Endothelial cell of umbilical vein (primary cell): Measurements from ENCODE around the gene FRY. TPM values are rescaled to one million over a fixed set of nuclear protein-coding genes. Genes with fewer than 3 reads are reported as not detected.

Experiments used
- BruUV-seq: library from RNA; stranded (reverse); fragments of 400-500 nt; replicated peaks from 2 replicates; lab custom pipeline; 2021; lab: Mats Ljungman, UMichigan
- CTCF ChIA-PET: fragments of 300-600, 350-600 bp; sonication (Branson Sonifier 250); formaldehyde crosslinking; loops from one replicate; lab custom pipeline; 2021; ENCODE audit warnings: antibody characterized with exemption, inconsistent platforms; lab: Charles Lee
- POLR2A ChIA-PET: fragments of 300-600, 350-600 bp; sonication (Branson Sonifier 250); formaldehyde crosslinking; loops from one replicate; lab custom pipeline; 2021; ENCODE audit warnings: antibody characterized with exemption, inconsistent platforms; lab: Charles Lee
- DNase-seq: peaks from one replicate; pipeline ENCODE4 v3.0.0-alpha.2; 2011; ENCODE audit warnings: low read depth, low spot score
- FAIRE-seq: peaks from 2 replicates; lab custom pipeline; 2011; peaks lifted over from hg19 to GRCh38; lab: Jason Lieb, UNC
- H2AFZ ChIP-seq: 2 replicates; pipeline ENCODE4 v1.6.0; 2012; ENCODE audit warnings: low read depth, low read length, control low read depth, inconsistent platforms
- H3K27ac ChIP-seq: 2 replicates; pipeline ENCODE4 v1.5.1; 2011; ENCODE audit warnings: low read depth, mild to moderate bottlenecking, control low read depth, low read length, moderate library complexity; ENCODE audit not compliant: insufficient read depth
- H3K27me3 ChIP-seq, 2 experiments: 2 replicates each; pipeline versions ENCODE4 v1.6.0 to v1.6.1; 2011; ENCODE audit warnings: low read length in 2 of 2, mixed read lengths in 1 of 2; ENCODE audit not compliant: control insufficient read depth in 2 of 2, insufficient read depth in 2 of 2
- H3K36me3 ChIP-seq, 2 experiments: 2 replicates in 1 of 2; 3 replicates in 1 of 2; pipeline ENCODE4 v1.5.1; 2011; ENCODE audit warnings: low read length in 2 of 2, mild to moderate bottlenecking in 1 of 2, moderate library complexity in 1 of 2; ENCODE audit not compliant: control insufficient read depth in 2 of 2, insufficient read depth in 2 of 2; ENCODE audit errors: extremely low read depth in 1 of 2
- H3K4me1 ChIP-seq: 3 replicates; pipeline ENCODE4 v1.5.1; 2011; ENCODE audit warnings: mild to moderate bottlenecking, low read length; ENCODE audit not compliant: control insufficient read depth, insufficient read depth; ENCODE audit errors: extremely low read depth
- H3K4me2 ChIP-seq: 2 replicates; pipeline ENCODE4 v1.6.1; 2011; ENCODE audit warnings: low read length, control low read depth, mixed read lengths; ENCODE audit not compliant: insufficient read depth
- H3K4me3 ChIP-seq, 3 experiments: fragments of 200-600 bp in 1 of 3; sonication (generic), shearing (Covaris generic) in 1 of 3; replicated peaks in 1 of 3; 2 replicates each; pipeline ENCODE4 v1.5.1; 2011 to 2016; ENCODE audit warnings: control low read depth in 3 of 3, low read length in 3 of 3, mild to moderate bottlenecking in 2 of 3, inconsistent platforms in 1 of 3, low read depth in 1 of 3, moderate library complexity in 1 of 3; ENCODE audit not compliant: insufficient read depth in 1 of 3
- H3K79me2 ChIP-seq: 2 replicates; pipeline ENCODE4 v1.6.0; 2012; ENCODE audit warnings: low read length, inconsistent platforms; ENCODE audit not compliant: control insufficient read depth, insufficient read depth
- H3K9ac ChIP-seq: replicated peaks from 2 replicates; pipeline ENCODE3; 2011; ENCODE audit warnings: low read length, control low read depth; ENCODE audit not compliant: insufficient read depth; ENCODE audit errors: extremely low read depth
- H3K9me1 ChIP-seq: replicated peaks from 3 replicates; pipeline ENCODE4 v1.6.0; 2011; ENCODE audit warnings: mild to moderate bottlenecking, low read length; ENCODE audit not compliant: control insufficient read depth, insufficient read depth; ENCODE audit errors: extremely low read depth
- H3K9me3 ChIP-seq: replicated peaks from 2 replicates; pipeline ENCODE4 v1.5.1; 2012; ENCODE audit warnings: low read length, inconsistent platforms; ENCODE audit not compliant: control insufficient read depth, insufficient read depth
- H4K20me1 ChIP-seq: replicated peaks from 2 replicates; pipeline ENCODE3; 2011; ENCODE audit warnings: mild to moderate bottlenecking, low read length; ENCODE audit not compliant: control insufficient read depth, insufficient read depth; ENCODE audit errors: extremely low read depth
- EZH2 ChIP-seq: IDR thresholded peaks from 2 replicates; pipeline ENCODE4 v1.6.1; 2012; ENCODE audit warnings: borderline replicate concordance, low read depth, mild to moderate bottlenecking, moderate library complexity, low read length, inconsistent platforms; ENCODE audit not compliant: severe bottlenecking
- FOS ChIP-seq: IDR thresholded peaks from 2 replicates; pipeline ENCODE4 v1.6.1; 2011; ENCODE audit warnings: mild to moderate bottlenecking, low read length, moderate library complexity, borderline replicate concordance; ENCODE audit not compliant: insufficient read depth
- GATA2 ChIP-seq: IDR thresholded peaks from 2 replicates; pipeline ENCODE4 v1.7.0; 2011; ENCODE audit warnings: low read depth, mild to moderate bottlenecking, moderate library complexity, mixed read lengths, low read length; ENCODE audit not compliant: insufficient read length, insufficient read depth
- JUN ChIP-seq: IDR thresholded peaks from 2 replicates; pipeline ENCODE4 v1.6.1; 2011; ENCODE audit warnings: borderline replicate concordance, low read depth; ENCODE audit not compliant: insufficient read length, insufficient read depth
- MYC ChIP-seq: IDR thresholded peaks from one replicate; pipeline ENCODE4 v1.6.1; 2011; ENCODE audit warnings: mild to moderate bottlenecking, low read depth, low read length
- POLR2A ChIP-seq: IDR thresholded peaks from 2 replicates; pipeline ENCODE4 v1.6.1; 2012; ENCODE audit warnings: low read depth, mild to moderate bottlenecking, control low read depth, low read length
- POLR2AphosphoS5 ChIP-seq: IDR thresholded peaks from 2 replicates; pipeline ENCODE4 v1.6.1; 2012; ENCODE audit warnings: low read depth, mild to moderate bottlenecking, control low read depth, low read length, moderate library complexity; ENCODE audit not compliant: insufficient read depth
- dilution Hi-C: fragments of 300-500 bp; cut with MboI; formaldehyde crosslinking; loops from one replicate; pipeline ENCODE4 v1.15.0; 2019; ENCODE audit warnings: low sequenced_read_pairs; ENCODE audit not compliant: extremely low pct_ligation_motif_present
- intact Hi-C: fragments of 100-400 bp; cut with micrococcal nuclease; formaldehyde crosslinking; loops from one replicate; pipeline ENCODE4 v1.10.0; 2022
- polyA plus RNA-seq, 4 experiments: library from polyadenylated mRNA; depleted of rRNA in 3 of 4; stranded (reverse) in 3 of 4; unstranded in 1 of 4; fragments of >200 nt; gene quantifications; 2 replicates each; pipeline versions ENCODE4 v1.2.1 to v1.2.3, GENCODE V29; 2011 to 2012; ENCODE audit warnings: missing spikeins in 1 of 4
- total RNA-seq: library from RNA; stranded (reverse); gene quantifications from 2 replicates; pipeline ENCODE4 v1.2.3, GENCODE V29; 2021
- TF ChIP-seq, protein P1 (sequence below), 2 donors: IDR thresholded peaks; 1 replicate in 1 of 2; 2 replicates in 1 of 2; pipeline ENCODE4 v1.5.1; 2011; ENCODE audit warnings: low read length in 2 of 2, mild to moderate bottlenecking in 2 of 2, moderate library complexity in 2 of 2, control low read depth in 1 of 2, inconsistent platforms in 1 of 2, low read depth in 1 of 2; ENCODE audit not compliant: insufficient read depth in 1 of 2; ENCODE audit errors: extremely low read depth in 1 of 2
- TF ChIP-seq, protein P2 (sequence below): IDR thresholded peaks from 2 replicates; pipeline ENCODE4 v1.6.1; 2011; ENCODE audit not compliant: insufficient read depth, insufficient read length

The FRY gene
- total and polyA plus RNA-seq, 2 donors (not counting 3 experiments of a cell fraction or from before 2014, with no cell fraction given): 57.3 to 75.8 TPM

DNA sequence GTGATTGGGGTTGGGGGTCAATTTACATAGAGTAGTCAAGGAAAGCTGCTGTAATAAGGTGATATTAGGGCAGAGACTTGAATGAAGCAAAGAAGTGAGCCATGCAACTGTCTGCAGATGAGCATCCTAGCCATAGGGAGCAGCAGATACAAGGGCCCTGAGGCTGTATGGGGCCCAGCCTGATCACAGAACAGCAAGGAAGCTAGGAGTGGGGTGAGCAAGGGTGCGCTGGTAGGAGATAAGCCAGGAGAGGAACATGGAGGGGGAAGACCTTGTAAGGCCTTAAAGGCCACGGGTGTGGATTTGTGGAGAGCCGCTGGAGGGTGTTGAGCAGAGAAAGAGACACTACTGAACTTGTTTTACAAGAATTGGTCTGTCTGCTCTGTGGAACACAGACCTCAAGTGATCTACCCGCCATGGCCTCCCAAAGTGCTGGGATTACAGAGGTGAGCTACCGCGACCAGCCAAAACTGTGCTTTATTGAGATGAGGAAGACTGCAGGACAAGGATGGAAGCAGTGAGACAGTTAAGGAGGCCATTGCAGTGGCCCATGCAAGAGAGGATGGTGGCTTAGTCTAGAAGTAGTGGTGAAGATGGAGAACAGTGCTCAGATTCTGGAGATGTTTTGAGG lies 190.6 kb downstream of the FRY start:
- BruUV-seq: no TSS peak
- DNase-seq: no peak

DNA sequence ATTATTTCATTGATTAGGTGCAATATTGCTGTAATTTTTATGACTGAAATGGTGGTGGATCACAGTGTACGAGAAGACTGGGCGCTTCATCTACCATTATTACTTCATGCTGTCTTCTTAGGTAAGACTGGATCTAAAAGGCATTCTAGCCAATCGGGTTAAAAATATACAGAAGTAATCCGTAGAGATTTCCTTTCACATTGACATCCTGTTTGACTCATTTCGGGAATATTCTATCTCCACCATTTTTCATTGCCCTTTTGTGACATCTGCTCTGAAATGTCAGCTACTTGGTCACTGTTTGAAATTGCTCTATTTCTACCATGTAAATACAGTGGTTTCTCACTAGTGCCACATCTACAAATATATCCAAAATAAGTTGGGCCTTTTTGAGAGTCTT lies 193.3 kb downstream of the FRY start:
- CTCF ChIA-PET: interaction anchor here (1.0 to 1.4 kb wide), 3 partner anchors 12 to 27 kb away, joined by 3 to 4 read pairs (median 4); no protein-coding TSS in a partner anchor
- dilution Hi-C loops: no loop called here
- no peak overlapping the region for H3K27ac ChIP-seq

More for the DNA sequence above, 190.6 kb downstream of the FRY start:
- ChIA-PET POLR2A (no interaction called here), CTCF (interaction anchor here (1.1 to 1.8 kb wide), 2 partner anchors 12 to 15 kb away, joined by 3 read pairs; no protein-coding TSS in a partner anchor)
- no peak for TF ChIP-seq FOS
- H4K20me1 ChIP-seq: no peaks in the 10 kb centered on the region
- H3K27me3 ChIP-seq: no peaks in the 10 kb centered on the region
- no peaks in the 10 kb centered on the region for H3K9me3 ChIP-seq
- dilution Hi-C loops (no loop called here), intact Hi-C loops (no loop called here)
- no peaks in the 10 kb centered on the region for H3K79me2 ChIP-seq
- H3K27ac ChIP-seq: no peak overlapping the region
- H3K36me3 ChIP-seq: no peaks in the 10 kb centered on the region
- H3K4me3 ChIP-seq: no peak overlapping the region
- H3K9me1 ChIP-seq: no peaks in the 10 kb centered on the region
- no peak overlapping the region for H3K9ac ChIP-seq
- H3K4me1 ChIP-seq: no peaks in the 10 kb centered on the region
- H2AFZ ChIP-seq: no peak overlapping the region
- no peak overlapping the region for H3K4me2 ChIP-seq
- no peak for FAIRE-seq

More for the DNA sequence above, 193.3 kb downstream of the FRY start:
- no peak for DNase-seq
- H3K4me1 ChIP-seq: no peaks in the 10 kb centered on the region
- no TSS peak for BruUV-seq
- TF ChIP-seq MYC (no peak), POLR2AphosphoS5 (no peak), POLR2A (no peak), FOS (no peak), EZH2 (no peak), JUN (no peak), GATA2 (no peak)
- TF ChIP-seq, protein P1, sequence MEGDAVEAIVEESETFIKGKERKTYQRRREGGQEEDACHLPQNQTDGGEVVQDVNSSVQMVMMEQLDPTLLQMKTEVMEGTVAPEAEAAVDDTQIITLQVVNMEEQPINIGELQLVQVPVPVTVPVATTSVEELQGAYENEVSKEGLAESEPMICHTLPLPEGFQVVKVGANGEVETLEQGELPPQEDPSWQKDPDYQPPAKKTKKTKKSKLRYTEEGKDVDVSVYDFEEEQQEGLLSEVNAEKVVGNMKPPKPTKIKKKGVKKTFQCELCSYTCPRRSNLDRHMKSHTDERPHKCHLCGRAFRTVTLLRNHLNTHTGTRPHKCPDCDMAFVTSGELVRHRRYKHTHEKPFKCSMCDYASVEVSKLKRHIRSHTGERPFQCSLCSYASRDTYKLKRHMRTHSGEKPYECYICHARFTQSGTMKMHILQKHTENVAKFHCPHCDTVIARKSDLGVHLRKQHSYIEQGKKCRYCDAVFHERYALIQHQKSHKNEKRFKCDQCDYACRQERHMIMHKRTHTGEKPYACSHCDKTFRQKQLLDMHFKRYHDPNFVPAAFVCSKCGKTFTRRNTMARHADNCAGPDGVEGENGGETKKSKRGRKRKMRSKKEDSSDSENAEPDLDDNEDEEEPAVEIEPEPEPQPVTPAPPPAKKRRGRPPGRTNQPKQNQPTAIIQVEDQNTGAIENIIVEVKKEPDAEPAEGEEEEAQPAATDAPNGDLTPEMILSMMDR (IDR thresholded peaks at IDR 0.05; ENCODE audit: extremely low read depth in 1 of 2, insufficient read depth in 1 of 2, low read depth in 1 of 2, low read length in 2 of 2): no peak
- TF ChIP-seq, protein P2, sequence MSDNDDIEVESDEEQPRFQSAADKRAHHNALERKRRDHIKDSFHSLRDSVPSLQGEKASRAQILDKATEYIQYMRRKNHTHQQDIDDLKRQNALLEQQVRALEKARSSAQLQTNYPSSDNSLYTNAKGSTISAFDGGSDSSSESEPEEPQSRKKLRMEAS: no peak
- no peak overlapping the region for H3K9ac ChIP-seq
- no peaks in the 10 kb centered on the region for H3K9me3 ChIP-seq
- POLR2A ChIA-PET: no interaction called here
- intact Hi-C loops: no loop called here
- H2AFZ ChIP-seq: no peak overlapping the region
- H3K27me3 ChIP-seq: no peaks in the 10 kb centered on the region
- H3K4me3 ChIP-seq: no peak overlapping the region
- no peak for FAIRE-seq
- H3K36me3 ChIP-seq: no peaks in the 10 kb centered on the region
- no peaks in the 10 kb centered on the region for H4K20me1 ChIP-seq
- no peaks in the 10 kb centered on the region for H3K79me2 ChIP-seq
- H3K9me1 ChIP-seq: no peaks in the 10 kb centered on the region
- H3K4me2 ChIP-seq: no peak overlapping the region
